Measurements from ENCODE around the gene ZFYVE1.

The ZFYVE1 gene

GRCh38 chr14:72952171-72952570, 74.7 kb downstream of the ZFYVE1 start:
- TF ChIP-seq, protein P1, sequence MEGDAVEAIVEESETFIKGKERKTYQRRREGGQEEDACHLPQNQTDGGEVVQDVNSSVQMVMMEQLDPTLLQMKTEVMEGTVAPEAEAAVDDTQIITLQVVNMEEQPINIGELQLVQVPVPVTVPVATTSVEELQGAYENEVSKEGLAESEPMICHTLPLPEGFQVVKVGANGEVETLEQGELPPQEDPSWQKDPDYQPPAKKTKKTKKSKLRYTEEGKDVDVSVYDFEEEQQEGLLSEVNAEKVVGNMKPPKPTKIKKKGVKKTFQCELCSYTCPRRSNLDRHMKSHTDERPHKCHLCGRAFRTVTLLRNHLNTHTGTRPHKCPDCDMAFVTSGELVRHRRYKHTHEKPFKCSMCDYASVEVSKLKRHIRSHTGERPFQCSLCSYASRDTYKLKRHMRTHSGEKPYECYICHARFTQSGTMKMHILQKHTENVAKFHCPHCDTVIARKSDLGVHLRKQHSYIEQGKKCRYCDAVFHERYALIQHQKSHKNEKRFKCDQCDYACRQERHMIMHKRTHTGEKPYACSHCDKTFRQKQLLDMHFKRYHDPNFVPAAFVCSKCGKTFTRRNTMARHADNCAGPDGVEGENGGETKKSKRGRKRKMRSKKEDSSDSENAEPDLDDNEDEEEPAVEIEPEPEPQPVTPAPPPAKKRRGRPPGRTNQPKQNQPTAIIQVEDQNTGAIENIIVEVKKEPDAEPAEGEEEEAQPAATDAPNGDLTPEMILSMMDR (IDR thresholded peaks at IDR 0.05; ENCODE audit: borderline replicate concordance, insufficient read depth, low read depth, low read length) = no peak
- H3K4me3 ChIP-seq (ENCODE audit: low read depth, low read length) = no peak overlapping the region

DNA sequence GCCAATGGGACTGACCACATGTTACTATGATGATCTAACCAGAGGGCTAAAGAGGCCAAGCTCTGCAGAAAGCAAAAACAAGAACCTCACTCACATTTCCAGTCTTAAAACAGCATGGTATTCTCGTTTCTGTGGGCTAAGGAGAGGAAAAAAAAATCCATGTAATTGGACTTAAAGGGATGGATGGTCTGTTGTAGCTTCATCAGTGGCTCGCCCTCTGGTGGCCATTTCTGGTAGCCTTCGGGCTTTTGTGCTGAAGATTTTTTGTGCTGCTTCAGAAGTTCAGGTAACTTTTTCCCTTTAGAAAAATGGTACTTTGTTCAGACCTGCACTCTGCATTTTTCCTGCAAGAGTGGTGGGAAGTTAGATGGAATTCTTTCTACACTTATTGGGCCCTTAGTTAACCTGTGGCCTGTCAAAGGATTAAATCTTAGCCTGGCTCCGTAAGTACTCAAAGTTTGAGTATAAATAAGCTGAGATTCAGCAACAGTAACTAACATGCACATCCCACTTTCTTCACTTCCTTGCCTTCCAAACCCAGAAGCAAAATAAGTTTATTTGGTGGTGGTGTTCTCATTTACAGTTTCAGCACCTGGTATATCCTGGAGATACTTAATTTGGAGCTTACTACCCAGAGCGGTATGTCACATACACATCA, 78.3 kb downstream of the ZFYVE1 start:
- TF ChIP-seq, protein P1 (IDR thresholded peaks at IDR 0.05; ENCODE audit: borderline replicate concordance, insufficient read depth, low read depth, low read length) = peak; percentile 85
- H3K4me3 ChIP-seq (ENCODE audit: low read depth, low read length) = no peak overlapping the region

- TF ChIP-seq, protein P1 (IDR thresholded peaks at IDR 0.05; ENCODE audit: borderline replicate concordance, insufficient read depth, low read depth, low read length) = no peak
Observed at GRCh38 chr14:72947366-72948160, 79.3 kb downstream of the ZFYVE1 start.

DNA sequence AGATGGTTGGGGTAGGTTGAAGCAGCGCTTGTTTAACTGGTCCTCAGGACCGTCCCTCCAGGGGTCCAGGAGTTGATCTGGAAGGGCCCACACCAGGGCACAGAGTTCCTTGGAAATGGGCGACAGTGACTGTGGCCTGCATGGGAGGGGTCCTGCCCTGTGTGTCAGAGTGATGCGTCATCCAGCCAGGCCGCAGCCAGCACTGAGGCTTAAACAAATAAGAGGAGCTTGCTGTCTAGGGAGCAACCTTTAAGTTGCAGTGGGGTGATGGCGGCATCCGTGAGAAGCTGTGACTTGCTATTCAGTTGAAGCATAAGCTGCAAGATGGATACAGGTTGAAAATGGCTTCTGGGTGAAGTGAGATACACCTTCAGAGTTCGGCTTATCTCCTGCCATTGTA, 80.4 kb downstream of the ZFYVE1 start:
- TF ChIP-seq, protein P1 (IDR thresholded peaks at IDR 0.05; ENCODE audit: borderline replicate concordance, insufficient read depth, low read depth, low read length) = no peak
- H3K4me3 ChIP-seq (ENCODE audit: low read depth, low read length) = no peak overlapping the region

More at GRCh38 chr14:72947366-72948160, 79.3 kb downstream of the ZFYVE1 start:
- no peak overlapping the region for H3K4me3 ChIP-seq (ENCODE audit: low read depth, low read length)

DNA sequence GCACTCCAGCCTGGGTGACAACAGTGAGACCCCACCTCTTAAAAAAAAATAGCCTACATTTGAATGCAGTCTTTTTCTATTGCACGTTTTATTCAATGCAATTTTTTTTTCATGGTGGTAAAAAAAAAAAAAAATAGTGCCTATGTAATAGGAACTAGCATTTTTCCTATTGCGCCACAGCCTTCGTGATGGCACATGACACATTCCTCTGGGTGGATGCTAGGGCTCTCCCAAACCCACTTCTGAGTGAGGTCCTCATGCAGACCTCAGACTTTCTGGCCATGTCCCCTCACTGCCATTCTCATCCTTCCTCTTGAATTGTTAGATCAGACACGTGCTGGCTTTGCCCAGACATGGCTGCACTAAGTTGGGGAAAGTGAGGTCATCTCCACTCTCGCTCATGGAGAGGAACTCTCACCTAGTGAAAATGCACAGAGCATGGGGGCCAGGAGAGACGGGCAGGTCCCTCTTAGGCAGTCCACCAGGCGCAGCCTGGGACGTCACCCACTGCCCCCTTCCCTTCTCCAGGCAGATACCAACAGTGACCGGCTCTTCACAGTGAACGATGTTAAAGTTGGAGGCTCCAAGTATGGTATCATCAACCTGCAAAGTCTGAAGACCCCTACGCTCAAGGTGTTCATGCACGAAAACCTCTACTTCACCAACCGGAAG, 81.4 kb downstream of the ZFYVE1 start:
- TF ChIP-seq, protein P1 (IDR thresholded peaks at IDR 0.05; ENCODE audit: borderline replicate concordance, insufficient read depth, low read depth, low read length) = no peak
- no peak overlapping the region for H3K4me3 ChIP-seq (ENCODE audit: low read depth, low read length)

GRCh38 chr14:72943876-72944430, 83.0 kb downstream of the ZFYVE1 start:
- H3K4me3 ChIP-seq (ENCODE audit: low read depth, low read length) = no peak overlapping the region
- TF ChIP-seq, protein P1 (IDR thresholded peaks at IDR 0.05; ENCODE audit: borderline replicate concordance, insufficient read depth, low read depth, low read length) = no peak

Data from GM12875 (cell line).